OCI-LY7 (cell line): Measurements from ENCODE around the gene PALLD. TPM values are rescaled to one million over a fixed set of nuclear protein-coding genes. Genes with fewer than 3 reads are reported as not detected.

Experiments used
- BruUV-seq: library from RNA; stranded (reverse); fragments of 400-500 nt; replicated peaks from 2 replicates; lab custom pipeline; 2021; lab: Mats Ljungman, UMichigan
- CTCF ChIA-PET: fragments of 300-600 bp; sonication (Branson Sonifier 250); formaldehyde crosslinking; loops from one replicate; lab custom pipeline; 2022; ENCODE audit warnings: antibody characterized with exemption; ENCODE audit not compliant: unreplicated experiment; lab: Charles Lee
- POLR2A ChIA-PET: fragments of 300-600 bp; sonication (Branson Sonifier 250); formaldehyde crosslinking; loops from one replicate; lab custom pipeline; 2022; ENCODE audit warnings: antibody characterized with exemption; lab: Charles Lee
- DNase-seq: peaks from one replicate; pipeline ENCODE4 v3.0.0-alpha.2; 2015; ENCODE audit warnings: low spot score
- H2AFZ ChIP-seq: fragments of 200-600 bp; sonication (generic), shearing (Covaris generic); 2 replicates; pipeline ENCODE4 v1.6.1; 2014; ENCODE audit warnings: mild to moderate bottlenecking, antibody characterized with exemption, low read length, moderate library complexity
- H3K27ac ChIP-seq: fragments of 200-600 bp; sonication (generic); 2 replicates; pipeline ENCODE4 v1.5.1; 2014; ENCODE audit warnings: mixed run types, low read depth, mild to moderate bottlenecking, moderate library complexity, low read length, inconsistent platforms; ENCODE audit not compliant: poor library complexity, severe bottlenecking
- H3K36me3 ChIP-seq: fragments of 200-600 bp; sonication (generic); 2 replicates; pipeline ENCODE4 v1.6.1; 2014; ENCODE audit warnings: mild to moderate bottlenecking, antibody characterized with exemption, low read length, moderate library complexity, mixed read lengths; ENCODE audit not compliant: insufficient read depth
- H3K4me1 ChIP-seq: fragments of 200-600 bp; sonication (generic); 2 replicates; pipeline ENCODE4 v1.5.1; 2014; ENCODE audit warnings: mild to moderate bottlenecking, low read length; ENCODE audit not compliant: insufficient read depth, poor library complexity, severe bottlenecking
- H3K4me2 ChIP-seq: fragments of 200-600 bp; sonication (generic); 2 replicates; pipeline ENCODE4 v1.6.1; 2014; ENCODE audit warnings: mild to moderate bottlenecking, low read length
- H3K4me3 ChIP-seq: fragments of 200-600 bp; sonication (generic); 2 replicates; pipeline ENCODE4 v1.5.1; 2014; ENCODE audit warnings: mild to moderate bottlenecking, low read depth, low read length; ENCODE audit not compliant: poor library complexity, severe bottlenecking
- H3K79me2 ChIP-seq: fragments of 200-600 bp; sonication (generic); 2 replicates; pipeline ENCODE4 v1.6.1; 2016; ENCODE audit warnings: low read depth, mild to moderate bottlenecking, low read length, moderate library complexity, mixed read lengths; ENCODE audit not compliant: insufficient read depth
- H3K9me2 ChIP-seq: fragments of 200-600 bp; sonication (generic); 2 replicates; pipeline ENCODE4 v1.6.1; 2016; ENCODE audit warnings: mild to moderate bottlenecking, low read length, mixed read lengths; ENCODE audit not compliant: insufficient read depth
- H3K9me3 ChIP-seq: fragments of 200-600 bp; sonication (generic); 2 replicates; pipeline ENCODE4 v1.6.1; 2014; ENCODE audit warnings: mild to moderate bottlenecking, mixed run types, low read length, mixed read lengths
- H4K20me1 ChIP-seq: fragments of 200-600 bp; sonication (generic); 2 replicates; pipeline ENCODE4 v1.6.1; 2014; ENCODE audit warnings: mild to moderate bottlenecking, antibody characterized with exemption, low read length, moderate library complexity, mixed read lengths; ENCODE audit not compliant: insufficient read depth
- CTCF ChIP-seq: fragments of 200-600 bp; sonication (generic); conservative IDR thresholded peaks from 2 replicates; pipeline ENCODE4 v1.5.1; 2014; ENCODE audit warnings: mild to moderate bottlenecking, antibody characterized with exemption, low read length, moderate library complexity, mixed read lengths
- EZH2phosphoT487 ChIP-seq: fragments of 200-600 bp; sonication (generic); IDR thresholded peaks from 2 replicates; pipeline ENCODE4 v1.6.1; 2018; ENCODE audit warnings: low read depth, borderline replicate concordance, mild to moderate bottlenecking, mixed run types, antibody characterized with exemption, low read length, moderate library complexity, mixed read lengths
- intact Hi-C: fragments of 100-400 bp; cut with micrococcal nuclease; formaldehyde crosslinking; loops from one replicate; pipeline ENCODE4 v1.10.0; 2022; ENCODE audit not compliant: unreplicated experiment
- total RNA-seq, 2 experiments: library from RNA; depleted of rRNA in 1 of 2; stranded (reverse); fragments of >200 nt in 1 of 2; shearing (Covaris generic) in 1 of 2; gene quantifications; 2 replicates each; pipeline ENCODE4 v1.2.3, GENCODE V29; 2014 to 2022

PALLD gene
- total RNA-seq, 2 experiments from 2014 or later: 0.73 to 2.8 TPM

- no TSS peak for BruUV-seq
- Histone ChIP-seq H3K4me2 (no peak overlapping the region), H4K20me1 (no peaks in the 10 kb centered on the region), H3K27ac (no peak overlapping the region), H2AFZ (no peak overlapping the region), H3K4me1 (no peaks in the 10 kb centered on the region), H3K9me2 (no peaks in the 10 kb centered on the region), H3K36me3 (no peaks in the 10 kb centered on the region), H3K4me3 (no peak overlapping the region), H3K79me2 (no peaks in the 10 kb centered on the region), H3K9me3 (no peaks in the 10 kb centered on the region)
- CTCF ChIA-PET: no interaction called here
- POLR2A ChIA-PET: interaction anchor here (0.6 kb wide), 1 partner anchor 1459 kb away, joined by 4 read pairs; no protein-coding TSS in a partner anchor
- intact Hi-C loops: no loop called here
- no peak for TF ChIP-seq EZH2phosphoT487
- TF ChIP-seq CTCF: no peak
- no peak for DNase-seq
These were observed 314.4 kb downstream of the PALLD start for GRCh38 chr4:168811207-168811606.

GRCh38 chr4:168811786-168812651, 315.2 kb downstream of the PALLD start:
- ChIA-PET POLR2A (interaction anchor here (0.6 to 0.7 kb wide), 3 partner anchors 10 to 1458 kb away, joined by 4 to 9 read pairs (median 4); no protein-coding TSS in a partner anchor), CTCF (no interaction called here)
- no TSS peak for BruUV-seq
- H3K79me2 ChIP-seq: no peaks in the 10 kb centered on the region
- intact Hi-C loops: no loop called here
- TF ChIP-seq CTCF: no peak
- no peak for TF ChIP-seq EZH2phosphoT487
- no peaks in the 10 kb centered on the region for H3K36me3 ChIP-seq
- no peak overlapping the region for H2AFZ ChIP-seq
- no peak overlapping the region for H3K4me2 ChIP-seq
- no peaks in the 10 kb centered on the region for H4K20me1 ChIP-seq
- H3K4me3 ChIP-seq: no peak overlapping the region
- H3K4me1 ChIP-seq: no peaks in the 10 kb centered on the region
- no peaks in the 10 kb centered on the region for H3K9me3 ChIP-seq
- no peak overlapping the region for H3K27ac ChIP-seq
- no peaks in the 10 kb centered on the region for H3K9me2 ChIP-seq
- DNase-seq: no peak

- H3K36me3 ChIP-seq: no peaks in the 10 kb centered on the region
- H3K4me1 ChIP-seq: no peaks in the 10 kb centered on the region
- no peak overlapping the region for H3K4me3 ChIP-seq
- H3K9me3 ChIP-seq: no peaks in the 10 kb centered on the region
- H4K20me1 ChIP-seq: no peaks in the 10 kb centered on the region
- H3K4me2 ChIP-seq: no peak overlapping the region
- H3K27ac ChIP-seq: no peak overlapping the region
- H3K79me2 ChIP-seq: no peaks in the 10 kb centered on the region
- no peak overlapping the region for H2AFZ ChIP-seq
- TF ChIP-seq CTCF (no peak), EZH2phosphoT487 (no peak)
- no peak for DNase-seq
- BruUV-seq: no TSS peak
- POLR2A ChIA-PET: interaction anchor here (0.7 kb wide), 1 partner anchor 9 kb away, joined by 9 read pairs; no protein-coding TSS in a partner anchor
- CTCF ChIA-PET: no interaction called here
- H3K9me2 ChIP-seq: no peaks in the 10 kb centered on the region
- intact Hi-C loops: no loop called here
These were observed 316.0 kb downstream of the PALLD start for GRCh38 chr4:168812806-168813205.
